Erythroblast (primary cell): ENCODE measurements around the gene PLAGL1.

Source experiments
- GATA1 ChIP-seq: IDR thresholded peaks from 2 replicates; pipeline ENCODE4 v1.6.1; 2011; ENCODE audit warnings: low read depth, mild to moderate bottlenecking, control low read depth, low read length, moderate library complexity
- POLR2A ChIP-seq: IDR thresholded peaks from 2 replicates; pipeline ENCODE4 v1.6.1; 2011; ENCODE audit warnings: mild to moderate bottlenecking, low read length

DNA sequence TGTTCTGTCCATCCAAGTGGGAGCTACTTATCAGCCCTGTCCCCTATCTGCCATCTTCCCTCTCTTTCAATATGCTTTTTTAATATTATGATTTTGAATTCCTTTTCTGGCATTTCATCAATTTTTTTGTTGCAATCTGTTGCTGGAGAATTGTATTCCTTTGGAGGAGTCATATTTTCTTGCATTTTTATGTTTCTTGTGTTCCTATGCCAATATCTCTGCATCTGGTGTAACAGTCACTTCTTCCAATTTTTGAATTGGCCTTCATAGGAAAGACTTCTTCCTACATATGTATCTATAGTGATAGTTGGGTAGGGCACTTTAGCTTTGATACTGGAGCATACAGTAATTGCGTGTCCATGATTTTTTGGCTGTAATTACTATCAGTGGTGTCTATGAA is 73.7 kb downstream of the PLAGL1 start:
- TF ChIP-seq POLR2A (no peak), GATA1 (no peak)
